ENCODE measurements around the gene EML1. TPM values are rescaled to one million over a fixed set of nuclear protein-coding genes. Genes with fewer than 3 reads are reported as not detected.

Gene EML1
- total RNA-seq, 1 donor from 2014 or later: 57.2 TPM

DNA sequence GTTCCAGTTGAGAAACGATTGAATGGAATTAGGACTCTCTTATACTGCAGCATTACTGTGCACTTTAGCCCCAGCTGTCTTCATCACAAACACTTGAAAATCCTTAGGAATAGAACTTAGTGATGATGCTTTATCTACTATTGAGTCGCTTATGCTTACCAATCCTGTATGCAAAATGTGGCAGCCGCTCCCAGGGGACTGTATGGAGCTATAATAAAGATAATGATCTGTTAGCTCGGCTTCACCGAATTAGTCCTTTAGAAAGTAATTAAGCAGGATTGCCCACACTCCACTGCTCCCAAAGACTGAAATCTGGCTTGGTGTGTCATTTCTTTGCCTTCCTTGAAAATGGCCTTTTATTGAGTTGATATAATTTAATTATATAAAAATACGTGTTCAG is 10.6 kb downstream of the EML1 start:
- H3K27me3 ChIP-seq: no peaks in the 10 kb centered on the region
- H3K79me2 ChIP-seq (ENCODE audit: low read depth): peaks cover 98% of the 10 kb centered on the region
- Mint-ChIP-seq H3K9me3 (no peaks in the 10 kb centered on the region), H3K36me3 (peaks cover 5% of the 10 kb centered on the region), H3K4me1 (peaks cover 50% of the 10 kb centered on the region), H3K27ac (no peak overlapping the region), H3K27me3 (ENCODE audit: insufficient read depth, low read depth) (peaks cover 4% of the 10 kb centered on the region), H3K4me3 (no peak overlapping the region)
- H2AFZ ChIP-seq (replicated peaks): no peak overlapping the region
- no peaks in the 10 kb centered on the region for H3F3A ChIP-seq (ENCODE audit: low read depth)
- H3K9me3 ChIP-seq (ENCODE audit: low read depth): no peaks in the 10 kb centered on the region
- peak overlapping the region; percentile 28 for H3K4me2 ChIP-seq
- no peak overlapping the region for H3K9ac ChIP-seq
- DNase-seq (ENCODE audit: low spot score): peak; percentile 52
- H3K4me1 ChIP-seq: peaks cover 32% of the 10 kb centered on the region
- H3K4me3 ChIP-seq: no peak overlapping the region
- H3K36me3 ChIP-seq: no peaks in the 10 kb centered on the region
- TF ChIP-seq EZH2phosphoT487 (IDR thresholded peaks at IDR 0.05) (no peak), EZH2 (IDR thresholded peaks at IDR 0.05) (no peak)
- TF ChIP-seq, protein P1, sequence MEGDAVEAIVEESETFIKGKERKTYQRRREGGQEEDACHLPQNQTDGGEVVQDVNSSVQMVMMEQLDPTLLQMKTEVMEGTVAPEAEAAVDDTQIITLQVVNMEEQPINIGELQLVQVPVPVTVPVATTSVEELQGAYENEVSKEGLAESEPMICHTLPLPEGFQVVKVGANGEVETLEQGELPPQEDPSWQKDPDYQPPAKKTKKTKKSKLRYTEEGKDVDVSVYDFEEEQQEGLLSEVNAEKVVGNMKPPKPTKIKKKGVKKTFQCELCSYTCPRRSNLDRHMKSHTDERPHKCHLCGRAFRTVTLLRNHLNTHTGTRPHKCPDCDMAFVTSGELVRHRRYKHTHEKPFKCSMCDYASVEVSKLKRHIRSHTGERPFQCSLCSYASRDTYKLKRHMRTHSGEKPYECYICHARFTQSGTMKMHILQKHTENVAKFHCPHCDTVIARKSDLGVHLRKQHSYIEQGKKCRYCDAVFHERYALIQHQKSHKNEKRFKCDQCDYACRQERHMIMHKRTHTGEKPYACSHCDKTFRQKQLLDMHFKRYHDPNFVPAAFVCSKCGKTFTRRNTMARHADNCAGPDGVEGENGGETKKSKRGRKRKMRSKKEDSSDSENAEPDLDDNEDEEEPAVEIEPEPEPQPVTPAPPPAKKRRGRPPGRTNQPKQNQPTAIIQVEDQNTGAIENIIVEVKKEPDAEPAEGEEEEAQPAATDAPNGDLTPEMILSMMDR (IDR thresholded peaks at IDR 0.05): no peak
- H3K27ac ChIP-seq: peak overlapping the region; percentile 7
- peaks cover 59% of the 10 kb centered on the region for H4K20me1 ChIP-seq (ENCODE audit: low read depth)

DNA sequence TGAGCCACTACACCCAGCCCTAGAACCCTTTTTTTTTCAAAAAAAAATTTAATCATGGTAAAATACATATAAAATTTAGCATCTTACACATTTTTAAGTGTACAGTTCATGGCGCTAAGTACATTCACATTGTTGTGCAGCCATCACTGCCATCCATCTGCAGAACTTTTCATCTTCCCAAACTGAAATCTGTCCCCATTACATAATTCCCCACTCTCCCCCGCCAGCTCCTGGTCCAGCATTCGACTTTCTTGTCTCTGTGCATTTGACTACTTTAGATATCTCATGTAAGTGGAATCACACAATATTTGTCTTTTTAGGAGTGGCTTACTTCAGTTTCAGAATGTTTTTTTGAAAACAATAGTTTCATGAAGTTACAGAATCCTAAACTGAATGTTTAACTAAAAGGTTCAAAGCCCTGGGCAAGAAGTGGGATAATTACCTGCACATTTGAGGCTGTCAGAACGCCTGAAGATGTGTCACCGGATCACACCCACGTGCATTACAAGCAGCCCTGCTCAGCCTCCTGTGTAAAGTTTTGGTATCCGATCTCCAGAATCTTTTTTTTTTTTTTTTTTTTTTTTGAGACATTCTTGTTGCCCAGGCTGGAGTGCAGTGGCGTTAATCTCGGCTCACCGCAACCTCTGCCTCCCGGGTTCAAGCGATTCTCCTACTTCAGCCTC is 12.7 kb downstream of the EML1 start:
- Histone ChIP-seq H3K4me1 (peaks cover 32% of the 10 kb centered on the region), H3K4me3 (no peak overlapping the region), H3K79me2 (ENCODE audit: low read depth) (peaks cover 98% of the 10 kb centered on the region), H3K36me3 (no peaks in the 10 kb centered on the region), H2AFZ (replicated peaks) (no peak overlapping the region), H3F3A (ENCODE audit: low read depth) (no peaks in the 10 kb centered on the region), H3K27ac (no peak overlapping the region), H4K20me1 (ENCODE audit: low read depth) (peaks cover 67% of the 10 kb centered on the region), H3K9ac (no peak overlapping the region), H3K4me2 (no peak overlapping the region), H3K27me3 (no peaks in the 10 kb centered on the region), H3K9me3 (ENCODE audit: low read depth) (no peaks in the 10 kb centered on the region)
- DNase-seq (ENCODE audit: low spot score): no peak
- no peak overlapping the region for H3K4me3 Mint-ChIP-seq
- H3K9me3 Mint-ChIP-seq: no peaks in the 10 kb centered on the region
- H3K27me3 Mint-ChIP-seq (ENCODE audit: insufficient read depth, low read depth): peaks cover 4% of the 10 kb centered on the region
- TF ChIP-seq EZH2phosphoT487 (IDR thresholded peaks at IDR 0.05) (no peak), EZH2 (IDR thresholded peaks at IDR 0.05) (no peak)
- TF ChIP-seq, protein P1 (IDR thresholded peaks at IDR 0.05): no peak
- peaks cover 8% of the 10 kb centered on the region for H3K36me3 Mint-ChIP-seq
- H3K4me1 Mint-ChIP-seq: peaks cover 50% of the 10 kb centered on the region
- H3K27ac Mint-ChIP-seq: no peak overlapping the region

DNA sequence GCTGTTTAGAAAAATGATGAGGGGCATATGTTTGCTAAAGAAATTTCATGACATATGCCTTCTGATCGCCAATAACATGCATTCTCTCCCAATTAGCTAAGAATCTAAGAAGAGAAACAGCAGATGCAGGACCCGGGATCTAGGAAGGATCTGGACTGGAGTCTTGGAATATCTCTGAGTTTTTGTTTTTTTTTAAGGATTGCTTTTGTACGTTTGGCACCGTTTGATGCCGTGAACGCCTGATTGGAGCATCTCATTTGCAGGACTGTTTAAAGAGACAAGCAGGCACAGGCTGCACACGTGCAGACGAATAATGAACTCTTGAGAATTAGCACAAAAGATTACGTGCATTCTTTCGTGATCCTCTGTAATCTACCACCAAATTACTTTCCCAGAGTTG is 13.6 kb downstream of the EML1 start:
- Histone ChIP-seq H3K79me2 (ENCODE audit: low read depth) (peaks cover 100% of the 10 kb centered on the region), H3K9ac (no peak overlapping the region), H3K36me3 (no peaks in the 10 kb centered on the region), H3K9me3 (ENCODE audit: low read depth) (no peaks in the 10 kb centered on the region), H3K4me3 (no peak overlapping the region), H4K20me1 (ENCODE audit: low read depth) (peaks cover 73% of the 10 kb centered on the region), H3K27ac (no peak overlapping the region), H3F3A (ENCODE audit: low read depth) (no peaks in the 10 kb centered on the region), H3K4me1 (peaks cover 36% of the 10 kb centered on the region), H3K4me2 (no peak overlapping the region), H3K27me3 (no peaks in the 10 kb centered on the region), H2AFZ (replicated peaks) (no peak overlapping the region)
- peaks cover 46% of the 10 kb centered on the region for H3K4me1 Mint-ChIP-seq
- no peak for TF ChIP-seq EZH2 (IDR thresholded peaks at IDR 0.05)
- TF ChIP-seq, protein P1 (IDR thresholded peaks at IDR 0.05): no peak
- no peak for TF ChIP-seq EZH2phosphoT487 (IDR thresholded peaks at IDR 0.05)
- DNase-seq (ENCODE audit: low spot score): no peak
- peaks cover 6% of the 10 kb centered on the region for H3K36me3 Mint-ChIP-seq
- peaks cover 4% of the 10 kb centered on the region for H3K27me3 Mint-ChIP-seq (ENCODE audit: insufficient read depth, low read depth)
- no peak overlapping the region for H3K27ac Mint-ChIP-seq
- H3K4me3 Mint-ChIP-seq: no peak overlapping the region
- H3K9me3 Mint-ChIP-seq: no peaks in the 10 kb centered on the region

All from neural progenitor cell (in vitro differentiated cells).